Neural progenitor cell (in vitro differentiated cells): ENCODE measurements around the gene ABCC4. TPM values are rescaled to one million over a fixed set of nuclear protein-coding genes. Genes with fewer than 3 reads are reported as not detected.

Source experiments
- DNase-seq: peaks from one replicate; pipeline ENCODE4 v3.0.0-alpha.2; 2016; ENCODE audit warnings: low spot score
- H2AFZ ChIP-seq: fragments of 200-600 bp; sonication (generic); replicated peaks from 2 replicates; pipeline ENCODE4 v1.6.1; 2016; ENCODE audit warnings: antibody characterized with exemption
- H3F3A ChIP-seq: fragments of 200-600 bp; sonication (generic); 2 replicates; pipeline ENCODE4 v1.6.1; 2016; ENCODE audit warnings: antibody characterized with exemption, low read depth
- H3K27ac ChIP-seq: fragments of 200-600 bp; sonication (generic); 2 replicates; pipeline ENCODE4 v1.5.1; 2016; ENCODE audit warnings: mild to moderate bottlenecking
- H3K27me3 ChIP-seq: fragments of 200-600 bp; sonication (generic); 2 replicates; pipeline ENCODE4 v1.6.1; 2016; ENCODE audit warnings: mild to moderate bottlenecking, moderate library complexity
- H3K36me3 ChIP-seq: fragments of 200-600 bp; sonication (generic); 2 replicates; pipeline ENCODE4 v1.5.1; 2016
- H3K4me1 ChIP-seq: fragments of 200-600 bp; sonication (generic); 2 replicates; pipeline ENCODE4 v1.6.1; 2016; ENCODE audit warnings: mixed run types
- H3K4me2 ChIP-seq: fragments of 200-600 bp; sonication (generic); 2 replicates; pipeline ENCODE4 v1.6.1; 2016
- H3K4me3 ChIP-seq: fragments of 200-600 bp; sonication (generic); 2 replicates; pipeline ENCODE4 v1.5.1; 2016
- H3K79me2 ChIP-seq: fragments of 200-600 bp; sonication (generic); 2 replicates; pipeline ENCODE4 v1.6.1; 2016; ENCODE audit warnings: low read depth
- H3K9ac ChIP-seq: fragments of 200-600 bp; sonication (generic); 2 replicates; pipeline ENCODE4 v1.6.1; 2016
- H3K9me3 ChIP-seq: fragments of 200-600 bp; sonication (generic); 2 replicates; pipeline ENCODE4 v1.5.1; 2016; ENCODE audit warnings: low read depth
- H4K20me1 ChIP-seq: fragments of 200-600 bp; sonication (generic); 2 replicates; pipeline ENCODE4 v1.6.1; 2016; ENCODE audit warnings: low read depth
- H3K27ac Mint-ChIP-seq: 3 replicates; pipeline ENCODE4 v1.8.0; 2021; ENCODE audit warnings: mixed read lengths
- H3K27me3 Mint-ChIP-seq: 2 replicates; pipeline ENCODE4 v1.8.0; 2022; ENCODE audit warnings: low read depth, mild to moderate bottlenecking, inconsistent platforms, moderate library complexity, mixed read lengths; ENCODE audit not compliant: insufficient read depth
- H3K36me3 Mint-ChIP-seq: 3 replicates; pipeline ENCODE4 v1.8.0; 2021; ENCODE audit warnings: mixed read lengths
- H3K4me1 Mint-ChIP-seq: 3 replicates; pipeline ENCODE4 v1.8.0; 2021; ENCODE audit warnings: mixed read lengths
- H3K4me3 Mint-ChIP-seq: 3 replicates; pipeline ENCODE4 v1.8.0; 2021; ENCODE audit warnings: mild to moderate bottlenecking, moderate library complexity, mixed read lengths
- H3K9me3 Mint-ChIP-seq: 3 replicates; pipeline ENCODE4 v1.8.0; 2020; ENCODE audit warnings: mixed read lengths
- CTCF ChIP-seq: fragments of 200-600 bp; sonication (generic); IDR thresholded peaks from 2 replicates; pipeline ENCODE4 v1.5.1; 2017; ENCODE audit warnings: antibody characterized with exemption, mild to moderate bottlenecking
- EZH2 ChIP-seq: fragments of 200-600 bp; sonication (generic); IDR thresholded peaks from 2 replicates; pipeline ENCODE4 v1.6.1; 2017; ENCODE audit warnings: antibody characterized with exemption, mild to moderate bottlenecking, moderate library complexity
- EZH2phosphoT487 ChIP-seq: fragments of 200-600 bp; sonication (generic); IDR thresholded peaks from 2 replicates; pipeline ENCODE4 v1.6.1; 2017; ENCODE audit warnings: antibody characterized with exemption
- total RNA-seq: library from RNA; depleted of rRNA; stranded (reverse); fragments of >200 nt; gene quantifications from 2 replicates; pipeline ENCODE4 v1.2.3, GENCODE V29; 2015; ENCODE audit warnings: low replicate concordance

The ABCC4 gene
- total RNA-seq, 1 donor from 2014 or later, result 23.6 TPM

GRCh38 chr13:95164830-95165229 lies 136.4 kb downstream of the ABCC4 start:
- peaks cover 5% of the 10 kb centered on the region for H3F3A ChIP-seq
- H3K4me3 Mint-ChIP-seq, result no peak overlapping the region
- no peaks in the 10 kb centered on the region for H3K9me3 ChIP-seq
- H2AFZ ChIP-seq, result no peak overlapping the region
- peaks cover 19% of the 10 kb centered on the region for H3K4me1 ChIP-seq
- H3K36me3 Mint-ChIP-seq, result peaks cover 29% of the 10 kb centered on the region
- no peaks in the 10 kb centered on the region for H3K9me3 Mint-ChIP-seq
- peaks cover 7% of the 10 kb centered on the region for H3K4me1 Mint-ChIP-seq
- H3K27ac Mint-ChIP-seq, result no peak overlapping the region
- no peak overlapping the region for H3K4me2 ChIP-seq
- no peak for DNase-seq
- H3K27ac ChIP-seq, result no peak overlapping the region
- H3K9ac ChIP-seq, result no peak overlapping the region
- no peak overlapping the region for H3K4me3 ChIP-seq
- no peaks in the 10 kb centered on the region for H3K79me2 ChIP-seq
- no peaks in the 10 kb centered on the region for H3K27me3 ChIP-seq
- no peaks in the 10 kb centered on the region for H4K20me1 ChIP-seq
- H3K27me3 Mint-ChIP-seq, result no peaks in the 10 kb centered on the region
- H3K36me3 ChIP-seq, result no peaks in the 10 kb centered on the region
- TF ChIP-seq EZH2 (no peak), EZH2phosphoT487 (no peak), CTCF (no peak)

DNA sequence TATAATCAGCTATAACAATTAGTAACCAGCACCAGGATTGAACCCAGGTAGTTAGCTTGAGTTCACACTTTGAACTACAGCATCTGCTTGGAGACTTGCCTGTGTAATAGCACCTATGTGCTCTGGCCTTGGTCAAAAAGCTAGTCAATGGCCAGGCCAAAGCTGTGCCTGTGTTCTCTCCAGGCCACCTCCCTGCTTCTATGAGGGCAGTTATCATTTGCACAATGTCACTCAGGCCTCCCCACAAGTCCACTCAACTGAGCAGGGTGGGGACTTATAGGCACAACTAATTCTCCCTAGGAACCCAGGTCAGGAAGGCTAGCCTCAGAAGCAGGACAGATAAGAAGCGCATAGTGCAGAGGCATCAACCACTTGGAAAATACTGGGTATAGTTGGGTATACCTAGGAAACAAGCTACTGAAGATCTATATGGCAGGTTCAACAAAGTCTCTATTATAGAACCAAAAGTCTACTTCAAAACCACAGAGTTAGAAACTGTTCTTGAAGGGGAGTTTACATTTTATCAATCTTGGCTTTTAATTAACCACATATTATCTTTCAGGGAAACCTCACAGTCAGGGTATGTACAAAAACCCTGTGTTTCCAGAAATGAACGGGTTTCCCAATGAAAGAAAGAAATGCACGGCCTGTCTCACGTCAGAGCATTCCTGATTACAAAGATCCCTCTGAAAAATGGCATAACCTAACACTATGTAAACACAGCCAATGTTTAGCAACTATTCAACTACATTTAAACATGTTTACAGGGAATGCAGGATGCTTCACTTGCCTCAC lies 140.9 kb downstream of the ABCC4 start:
- Histone ChIP-seq H4K20me1 (no peaks in the 10 kb centered on the region), H3K79me2 (no peaks in the 10 kb centered on the region), H3K4me3 (no peak overlapping the region), H3K4me1 (peaks cover 28% of the 10 kb centered on the region), H3K27ac (no peak overlapping the region), H3F3A (peaks cover 12% of the 10 kb centered on the region), H3K27me3 (no peaks in the 10 kb centered on the region), H3K9me3 (no peaks in the 10 kb centered on the region), H3K9ac (no peak overlapping the region), H3K36me3 (no peaks in the 10 kb centered on the region), H2AFZ (no peak overlapping the region), H3K4me2 (no peak overlapping the region)
- Mint-ChIP-seq H3K36me3 (peaks cover 10% of the 10 kb centered on the region), H3K27me3 (no peaks in the 10 kb centered on the region), H3K4me3 (no peak overlapping the region), H3K9me3 (no peaks in the 10 kb centered on the region), H3K4me1 (peaks cover 15% of the 10 kb centered on the region), H3K27ac (no peak overlapping the region)
- TF ChIP-seq EZH2, result no peak
- no peak for TF ChIP-seq CTCF
- no peak for TF ChIP-seq EZH2phosphoT487
- no peak for DNase-seq

DNA sequence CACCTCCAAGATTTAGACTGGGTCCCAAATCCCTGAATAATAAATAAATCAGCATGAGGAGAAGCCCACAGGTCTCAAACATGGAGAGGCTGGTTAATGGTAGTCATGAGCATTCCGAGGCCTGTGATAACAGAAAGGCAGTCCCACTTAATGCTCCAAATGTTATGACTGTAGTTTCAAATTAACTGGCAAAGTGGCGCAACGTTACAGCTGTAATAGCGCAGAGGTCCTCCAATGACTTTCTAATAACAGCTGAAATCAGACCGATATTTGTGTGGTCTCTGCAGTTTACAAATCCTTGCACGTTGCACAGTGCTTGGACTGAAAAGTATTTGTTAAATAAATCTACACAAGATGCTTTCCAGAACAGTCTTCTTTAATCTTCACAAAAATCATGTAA lies 141.8 kb downstream of the ABCC4 start:
- no peak overlapping the region for H3K9ac ChIP-seq
- no peak overlapping the region for H2AFZ ChIP-seq
- H4K20me1 ChIP-seq, result no peaks in the 10 kb centered on the region
- H3K79me2 ChIP-seq, result no peaks in the 10 kb centered on the region
- H3K27ac ChIP-seq, result no peak overlapping the region
- no peaks in the 10 kb centered on the region for H3K36me3 ChIP-seq
- Mint-ChIP-seq H3K27ac (no peak overlapping the region), H3K9me3 (no peaks in the 10 kb centered on the region), H3K27me3 (no peaks in the 10 kb centered on the region), H3K36me3 (peaks cover 7% of the 10 kb centered on the region), H3K4me1 (peaks cover 23% of the 10 kb centered on the region), H3K4me3 (no peak overlapping the region)
- H3K4me2 ChIP-seq, result no peak overlapping the region
- H3F3A ChIP-seq, result peaks cover 17% of the 10 kb centered on the region
- no peaks in the 10 kb centered on the region for H3K27me3 ChIP-seq
- peaks cover 34% of the 10 kb centered on the region for H3K4me1 ChIP-seq
- no peak overlapping the region for H3K4me3 ChIP-seq
- no peak for DNase-seq
- no peak for TF ChIP-seq EZH2phosphoT487
- TF ChIP-seq EZH2, result no peak
- no peak for TF ChIP-seq CTCF
- no peaks in the 10 kb centered on the region for H3K9me3 ChIP-seq
